ENCODE data around the gene CARD19.
"Not testable (repeated sequence)": the region's sequence is repeated elsewhere in the genome, so short reads cannot be mapped to it uniquely, and the experiment has no call there.

Gene CARD19

DNA sequence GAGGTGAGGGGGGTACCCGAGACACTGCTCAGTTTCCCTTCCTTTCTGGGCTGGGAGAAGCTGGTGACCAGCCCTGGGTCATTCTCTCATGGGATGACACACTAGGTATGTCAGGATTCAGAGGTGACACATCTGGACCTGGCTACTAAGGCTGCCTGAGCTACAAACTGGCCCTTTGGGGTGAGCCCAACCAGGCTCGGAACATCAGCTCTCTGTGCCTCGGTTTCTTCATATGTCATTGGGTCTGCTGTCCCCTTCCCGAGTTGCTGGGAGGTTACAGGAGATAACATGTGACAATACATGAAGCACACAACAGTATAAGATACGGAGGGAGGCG is 11.8 kb downstream of the CARD19 start:
- DNase-seq = no peak

DNA sequence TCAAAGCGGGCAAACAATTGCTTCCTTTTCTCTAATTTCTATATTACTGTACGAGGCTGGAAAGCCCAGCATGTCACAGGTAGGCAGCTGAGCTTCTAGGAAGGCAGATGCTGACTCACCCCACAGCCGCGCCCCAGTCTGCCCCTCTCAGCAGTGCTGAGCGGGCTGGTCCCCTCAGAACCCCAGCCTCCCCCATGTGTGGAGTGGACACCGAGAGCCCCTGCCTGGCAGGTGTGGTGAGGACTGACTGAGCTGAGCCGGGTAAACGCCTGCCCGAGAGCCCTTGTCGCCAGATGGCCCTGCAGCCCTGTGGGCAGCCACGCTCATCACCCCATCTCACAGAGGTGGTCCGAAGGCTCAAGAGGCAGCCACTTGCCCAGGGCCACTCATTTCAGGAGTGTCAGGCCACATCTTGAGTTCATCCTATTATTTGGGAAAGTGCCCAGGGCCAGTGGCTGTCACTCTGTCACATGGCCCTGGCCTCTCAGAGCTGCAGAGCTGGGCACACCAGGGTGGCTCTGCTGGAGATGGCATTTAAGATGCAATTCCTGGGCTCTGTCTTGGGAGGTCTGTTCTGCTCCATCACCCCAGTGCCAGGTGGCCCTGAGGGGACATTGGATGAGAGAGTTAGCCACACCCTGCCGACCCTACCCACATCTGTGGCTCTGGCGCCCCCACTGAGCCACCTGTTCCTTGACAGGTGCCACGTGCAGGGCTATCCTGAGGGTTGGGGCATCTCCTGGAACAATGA is 12.4 kb downstream of the CARD19 start:
- DNase-seq = no peak

GRCh38 chr9:93110311-93110855 is 14.4 kb downstream of the CARD19 start:
- no peak for DNase-seq

DNA sequence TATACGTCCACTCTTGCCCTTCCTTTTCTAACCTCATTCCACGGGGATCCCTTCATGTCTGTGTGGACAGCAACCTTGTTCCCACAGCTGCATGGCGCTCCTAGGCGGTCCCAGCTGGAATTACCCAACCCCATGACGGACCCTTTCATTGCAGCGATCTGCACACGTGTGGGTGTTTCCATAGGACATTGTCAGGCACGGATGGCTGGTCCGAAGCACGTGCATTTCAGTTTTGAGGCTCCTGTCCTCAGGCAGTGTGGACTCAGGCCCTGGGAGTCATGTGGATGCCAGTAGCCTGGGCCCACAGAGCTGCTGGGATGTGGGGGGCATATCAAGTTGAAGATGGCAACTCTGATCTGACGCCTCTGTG is 15.0 kb downstream of the CARD19 start:
- DNase-seq = no peak

DNA sequence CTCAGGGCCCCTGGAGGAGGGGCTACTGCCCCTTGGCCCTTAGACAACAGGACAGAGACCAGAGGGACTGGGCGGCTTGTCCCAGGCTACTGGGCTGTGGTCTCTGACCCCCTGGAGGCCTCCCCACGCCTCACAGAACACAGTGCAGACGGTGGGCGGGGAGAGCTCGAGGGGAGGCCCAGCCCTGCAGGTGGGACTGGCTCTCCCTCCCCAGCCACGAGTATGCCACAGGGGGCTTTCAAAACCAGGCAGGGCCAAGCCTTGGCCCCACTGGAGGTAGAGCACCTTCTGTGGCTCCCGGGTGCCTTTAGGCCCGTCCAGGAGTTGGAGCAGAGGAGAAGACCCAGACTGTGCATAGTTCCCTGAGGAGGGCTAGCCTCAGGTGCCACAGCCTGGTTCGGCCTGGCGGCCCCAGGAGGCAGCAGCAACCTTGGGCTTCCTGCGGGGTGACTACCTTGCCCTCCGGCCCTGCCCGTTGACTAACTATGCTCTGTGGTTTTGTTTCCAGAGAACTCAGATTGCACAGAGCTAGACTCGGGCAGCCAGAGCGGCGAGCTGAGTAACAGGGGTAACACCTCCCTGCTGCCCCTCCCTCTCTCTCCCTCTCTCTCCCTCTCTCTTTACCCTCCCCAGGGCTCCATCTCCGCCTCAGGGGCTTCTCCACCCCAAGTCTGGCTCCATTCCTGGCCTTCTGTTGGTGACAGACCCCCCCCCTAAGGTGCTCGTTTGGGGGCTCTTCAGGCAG is 15.5 kb downstream of the CARD19 start:
- DNase-seq = no peak

DNA sequence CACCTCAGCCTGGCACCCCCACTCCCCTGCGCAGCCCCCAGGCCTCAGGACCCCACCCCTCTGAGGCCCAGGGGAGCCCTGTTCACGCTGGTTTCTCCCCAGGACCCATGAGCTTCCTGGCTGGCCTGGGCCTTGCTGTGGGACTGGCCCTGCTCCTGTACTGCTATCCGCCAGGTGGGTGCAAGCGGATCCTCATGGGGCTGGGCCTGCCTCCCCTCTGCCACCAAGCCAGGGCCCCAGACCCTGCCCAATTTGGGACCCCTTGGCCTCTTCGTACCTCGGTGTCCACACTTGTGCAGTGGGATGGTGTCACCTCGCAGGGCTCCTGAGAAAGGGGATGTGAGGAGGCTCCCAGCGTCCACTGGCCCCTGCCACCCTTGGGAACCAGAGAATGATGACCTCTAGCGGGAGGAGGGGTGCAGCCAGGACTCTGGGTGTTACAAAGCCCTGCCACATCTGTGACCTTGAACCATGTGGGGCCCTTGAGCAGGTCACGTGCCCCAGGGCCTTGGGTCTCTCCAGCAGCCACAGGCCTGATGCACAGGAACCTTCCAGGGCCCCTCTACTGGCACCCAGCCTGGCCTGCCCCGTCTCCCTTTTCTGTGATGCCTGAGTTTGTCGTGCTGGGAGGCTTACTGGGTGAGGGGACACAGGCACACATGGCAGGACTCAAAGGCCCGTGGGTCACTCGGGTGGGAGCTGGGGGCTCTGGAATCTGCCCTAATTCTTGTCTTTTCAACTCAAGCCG is 16.3 kb downstream of the CARD19 start:
- DNase-seq = no peak

- no peak for DNase-seq
Measured at GRCh38 chr9:93112864-93113389, 16.9 kb downstream of the CARD19 start.

DNA sequence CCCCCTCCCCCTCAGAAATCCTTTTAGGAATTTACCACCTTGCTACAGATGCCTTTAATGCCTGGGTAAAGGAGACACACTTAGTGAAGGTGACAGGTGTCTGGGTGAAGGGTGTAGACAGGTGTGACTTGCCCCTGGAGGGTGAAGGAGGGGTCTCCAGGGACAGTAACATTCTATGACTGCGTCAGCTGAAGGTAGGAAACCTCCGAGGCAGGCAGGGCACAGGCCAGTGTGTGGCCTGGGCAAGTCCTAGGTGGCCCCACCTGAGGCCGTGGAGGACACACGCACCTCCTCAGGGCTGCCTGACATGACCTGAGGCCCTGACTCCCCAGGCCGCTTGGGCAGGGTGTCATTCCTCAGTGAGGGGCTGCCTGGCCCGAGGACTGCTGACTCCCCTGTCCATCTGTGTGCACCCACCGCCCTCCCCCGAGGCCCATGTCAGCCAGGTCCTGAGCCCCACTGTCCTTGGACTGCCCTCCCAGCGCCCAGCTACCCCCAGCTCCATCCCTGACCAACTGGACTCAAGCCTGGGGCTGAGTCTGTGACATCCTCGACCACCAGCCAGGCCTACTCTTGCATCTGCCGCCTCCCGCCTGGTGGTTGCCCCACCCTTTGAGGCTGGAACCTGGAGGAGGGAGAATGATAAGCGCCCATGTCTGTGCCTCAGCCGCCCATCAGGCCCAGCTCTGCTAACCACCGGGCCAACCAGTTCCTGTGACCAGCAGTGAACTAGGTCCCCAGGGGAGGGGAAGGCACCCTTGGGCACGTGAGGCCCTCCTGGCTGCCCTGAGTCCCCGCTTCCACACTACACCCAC is 18.4 kb downstream of the CARD19 start:
- DNase-seq = no peak

DNA sequence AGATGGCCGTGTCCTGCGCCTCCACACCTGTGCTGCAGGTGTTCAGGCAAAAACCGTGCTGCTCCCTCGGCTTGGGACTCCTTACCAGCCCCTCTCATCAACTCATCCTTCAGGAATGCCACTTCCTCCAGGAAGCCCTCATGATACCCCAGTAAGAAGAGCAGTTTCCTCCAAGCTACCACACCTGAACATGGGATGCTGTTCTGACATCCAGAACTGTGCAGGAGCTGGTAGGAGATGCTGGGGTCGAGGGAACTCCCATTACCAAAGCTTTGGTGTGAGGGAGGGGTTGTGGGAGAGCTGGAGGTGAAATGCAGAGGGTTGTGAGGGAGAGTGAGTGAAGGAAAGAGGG is 18.9 kb downstream of the CARD19 start:
- DNase-seq = no peak

- DNase-seq = no peak
Measured at GRCh38 chr9:93115486-93116071, 19.6 kb downstream of the CARD19 start.

DNA sequence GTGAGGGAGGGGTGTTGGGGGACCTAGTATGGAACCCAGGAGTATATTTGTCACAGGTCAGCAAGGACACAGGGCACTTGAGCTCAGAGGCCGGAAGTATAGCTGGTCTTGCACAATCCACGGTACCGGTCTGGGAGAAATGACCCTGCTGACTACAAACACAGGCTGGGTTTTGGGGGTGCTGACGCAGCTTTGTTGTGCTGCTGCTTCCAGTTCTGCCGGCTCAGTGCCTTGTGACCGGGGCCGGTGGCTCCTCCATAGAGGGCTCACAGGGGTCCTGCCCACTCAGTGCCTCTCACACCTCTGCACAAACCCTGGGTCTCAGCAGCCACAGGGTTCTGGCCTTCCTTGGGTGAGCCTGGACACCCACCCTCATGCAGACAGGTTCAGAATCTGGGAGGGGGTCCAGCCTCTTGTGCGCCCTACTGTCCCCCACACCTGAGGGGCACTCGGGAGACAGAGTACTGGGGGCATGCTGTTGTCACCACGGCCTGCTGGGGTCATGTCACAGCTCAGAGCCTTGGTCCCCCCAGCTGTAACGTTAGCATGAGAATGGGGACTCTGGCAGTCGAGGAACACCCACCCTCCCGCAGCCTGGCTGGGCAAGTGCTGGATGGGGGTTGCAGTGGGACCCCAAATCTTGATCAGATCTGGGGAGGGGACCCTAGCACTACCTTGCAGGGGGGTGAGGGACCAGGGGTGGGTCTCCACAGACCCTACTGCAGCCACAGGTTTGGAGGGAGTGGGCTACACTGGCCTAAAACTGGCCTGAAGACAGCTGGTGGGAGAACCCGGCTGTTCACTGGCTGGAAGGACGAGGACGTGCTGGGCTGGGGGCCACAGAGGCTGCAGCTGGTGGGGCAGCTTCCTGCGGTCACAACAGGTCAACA is 20.3 kb downstream of the CARD19 start:
- DNase-seq = no peak

DNA sequence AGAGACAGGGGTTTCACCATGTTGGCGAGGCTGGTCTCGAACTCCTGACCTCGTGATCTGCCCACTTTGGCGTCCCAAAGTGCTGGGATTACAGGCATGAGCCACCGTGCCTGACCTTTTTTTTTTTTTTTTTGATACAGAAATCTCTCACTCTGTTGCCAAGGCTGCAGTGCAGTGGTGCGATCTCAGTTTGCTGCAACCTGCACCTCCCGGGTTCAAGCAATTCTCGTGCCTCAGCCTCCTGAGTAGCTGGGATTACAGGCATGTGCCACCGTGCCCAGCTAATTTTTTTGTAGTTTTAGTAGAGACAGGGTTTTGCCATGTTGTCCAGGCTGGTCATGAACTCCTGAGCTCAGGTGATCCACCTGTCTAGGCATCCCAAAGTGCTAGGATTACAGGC is 21.5 kb downstream of the CARD19 start:
- not testable (repeated sequence) for DNase-seq

DNA sequence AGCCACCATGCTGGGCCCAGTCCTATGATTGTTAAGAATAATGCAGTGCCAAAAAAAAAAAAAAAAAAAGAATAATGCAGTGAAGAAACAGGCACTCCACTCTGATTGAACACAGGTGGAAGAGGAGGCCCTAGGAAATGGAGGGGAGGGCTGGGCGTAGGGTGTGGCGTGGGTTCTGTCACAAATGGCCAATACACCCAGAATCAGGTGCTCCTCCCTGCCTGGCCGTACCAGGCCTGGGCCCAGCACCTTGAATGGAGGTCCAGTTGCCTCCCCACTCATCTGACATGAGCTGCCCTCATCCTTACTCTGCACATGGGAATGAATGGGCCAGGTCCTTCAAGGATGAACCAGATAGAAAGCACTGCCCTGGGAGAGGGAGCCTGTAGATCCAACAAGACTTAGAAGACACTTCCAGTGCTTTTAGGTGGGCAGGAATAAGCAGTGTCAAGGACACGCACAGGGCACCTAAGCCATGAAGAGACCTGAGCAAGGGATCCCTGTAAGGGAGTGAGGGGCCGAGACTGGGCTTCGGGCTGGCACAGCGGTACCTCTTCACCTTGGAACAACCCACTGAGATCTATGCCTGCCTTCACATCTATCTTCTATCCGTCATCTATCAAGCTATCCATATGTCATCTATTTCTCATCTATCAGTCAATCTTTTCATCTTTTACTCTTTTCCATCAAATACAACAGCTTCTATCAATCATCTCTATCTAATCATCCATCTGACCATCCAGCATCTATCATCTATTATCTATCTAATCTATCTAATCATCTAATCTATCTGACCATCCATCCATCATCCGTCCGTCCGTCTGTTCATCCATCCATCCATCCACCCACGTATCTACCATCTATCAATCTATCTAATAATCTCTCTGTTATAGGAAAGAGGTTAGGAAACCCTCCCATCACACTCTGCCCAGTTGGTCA is 22.2 kb downstream of the CARD19 start:
- no peak for DNase-seq

DNA sequence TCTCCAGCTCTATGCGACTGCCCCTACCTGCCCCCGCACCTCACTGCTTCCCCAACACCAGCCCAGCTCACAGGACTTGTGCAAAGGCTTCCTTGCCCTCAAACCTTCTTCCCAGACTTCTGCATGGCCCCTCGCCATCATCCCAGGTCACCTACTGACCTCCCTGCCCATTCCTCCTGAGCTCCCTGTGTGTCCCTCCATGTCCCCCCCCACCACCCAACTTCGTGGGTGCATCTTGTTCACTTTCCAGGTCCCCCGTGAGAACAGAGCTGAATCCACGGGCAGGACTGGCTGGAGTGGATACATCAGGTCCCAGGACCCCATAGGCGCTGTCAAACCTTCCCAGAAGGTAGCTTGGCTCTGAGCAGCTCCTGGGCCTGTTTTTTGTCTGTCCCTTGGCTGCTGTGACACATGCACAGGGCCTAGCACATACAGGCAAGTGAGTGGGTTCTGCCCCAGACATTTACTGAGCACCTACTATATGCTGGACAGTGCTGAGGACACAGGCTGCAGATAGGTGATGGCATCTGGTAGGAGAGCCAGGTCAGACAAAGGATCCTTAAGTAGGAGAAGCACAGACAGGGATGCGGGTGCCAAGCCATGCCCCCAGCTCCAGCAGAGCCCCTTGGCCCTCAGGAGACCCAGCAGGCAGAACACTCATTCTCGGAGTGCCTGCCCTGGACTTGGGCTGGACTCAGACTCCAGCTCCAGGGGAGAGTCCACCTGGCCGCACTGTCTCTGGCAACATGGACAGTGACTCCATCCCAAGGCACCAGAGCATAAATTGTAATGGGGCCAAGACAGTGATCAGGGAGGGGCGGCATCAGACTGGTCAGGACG is 23.1 kb downstream of the CARD19 start:
- no peak for DNase-seq

DNA sequence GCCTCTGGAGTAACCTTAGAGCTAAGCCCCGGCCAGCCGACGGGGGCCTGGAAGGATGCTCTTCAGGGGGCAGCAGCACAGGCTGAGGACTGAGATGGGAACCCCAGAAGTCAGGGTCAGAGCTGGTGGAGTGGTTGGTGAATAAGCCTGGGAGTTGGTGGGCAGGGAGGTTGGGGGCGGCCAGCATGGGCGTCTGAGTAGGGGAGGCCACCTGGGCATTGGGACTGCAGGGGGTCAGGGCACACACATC is 23.6 kb downstream of the CARD19 start:
- DNase-seq = no peak

DNA sequence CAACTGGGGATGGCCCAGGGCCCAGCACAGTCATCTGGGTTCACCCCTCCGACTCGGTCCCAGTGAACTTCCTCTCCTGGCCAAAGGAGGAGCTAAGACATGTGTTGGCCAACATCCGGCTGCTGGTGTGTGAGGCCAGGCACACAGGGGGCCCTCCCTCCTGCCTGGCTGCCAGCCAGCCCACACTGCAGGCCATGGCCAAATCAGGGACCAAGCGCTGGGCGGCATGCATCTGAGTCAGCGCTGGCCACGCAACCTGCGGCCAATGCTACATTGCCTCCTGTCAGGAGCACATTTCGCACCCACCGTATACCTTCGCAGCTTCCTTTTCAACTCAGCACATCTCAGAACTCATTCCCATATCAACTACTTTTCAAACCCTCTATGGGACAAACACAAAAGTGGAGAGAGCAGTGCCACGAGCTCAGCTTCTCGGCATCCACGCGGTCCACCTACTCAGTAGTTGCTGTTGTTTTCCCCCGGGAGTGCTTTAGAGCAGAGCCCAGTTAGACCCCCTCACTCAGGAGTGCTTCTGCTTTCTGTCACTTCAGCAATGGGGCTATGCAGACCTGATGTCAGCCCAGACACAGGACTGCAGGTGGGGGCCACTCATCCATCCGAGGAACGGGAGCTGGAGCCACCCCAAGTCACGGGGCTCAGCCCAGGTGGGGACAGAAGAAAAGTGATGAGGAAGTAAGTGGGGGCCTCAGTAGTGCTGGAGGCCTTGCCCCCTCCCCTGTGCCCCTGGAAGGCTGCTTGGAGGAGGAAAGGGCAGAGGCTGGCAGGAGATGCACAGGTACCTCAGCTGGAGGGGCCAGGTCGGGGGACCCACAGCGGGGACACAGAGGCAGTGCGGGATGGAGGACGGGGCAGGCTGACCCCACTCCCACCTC is 24.2 kb downstream of the CARD19 start:
- no peak for DNase-seq

GRCh38 chr9:93120846-93121315 is 24.9 kb downstream of the CARD19 start:
- no peak for DNase-seq

Measured in NCI-H1092 (cell line).